ENCODE measurements around the gene NXNL1. TPM values are rescaled to one million over a fixed set of nuclear protein-coding genes. Genes with fewer than 3 reads are reported as not detected.
A peak's percentile ranks its signal among the peaks of the same experiment; 100 is the strongest.

Gene NXNL1
- total RNA-seq, 6 donors from 2014 or later, result not detected

- Histone ChIP-seq H3K4me3 (no peak overlapping the region), H3K4me1 (no peaks in the 10 kb centered on the region), H3K9me3 (no peaks in the 10 kb centered on the region), H3K27ac (no peak overlapping the region), H3K27me3 (no peaks in the 10 kb centered on the region), H3K36me3 (no peaks in the 10 kb centered on the region)
- TF ChIP-seq POLR2AphosphoS5 (IDR thresholded peaks at IDR 0.05), result no peak
- no peak for TF ChIP-seq POLR2A (IDR thresholded peaks at IDR 0.05)
- TF ChIP-seq CTCF (IDR thresholded peaks at IDR 0.05), result no peak
- TF ChIP-seq EP300 (IDR thresholded peaks at IDR 0.05), result no peak
- ATAC-seq (ENCODE audit: low FRiP score in 2 of 2) (no peak), DNase-seq (no peak)
- 67 to 72% methylated on average over 3 to 7 of the region's 7 CpGs for WGBS, 2 donors
These were observed 25.5 kb downstream of the NXNL1 start for GRCh38 chr19:17435218-17435617.

GRCh38 chr19:17431417-17431816 lies 29.3 kb downstream of the NXNL1 start:
- Histone ChIP-seq H3K36me3 (no peaks in the 10 kb centered on the region), H3K4me1 (no peaks in the 10 kb centered on the region), H3K27me3 (no peaks in the 10 kb centered on the region), H3K27ac (no peak overlapping the region), H3K9me3 (no peaks in the 10 kb centered on the region), H3K4me3 (no peak overlapping the region)
- no peak for ATAC-seq (ENCODE audit: low FRiP score in 2 of 2)
- no peak for DNase-seq
- TF ChIP-seq POLR2A (IDR thresholded peaks at IDR 0.05), result no peak
- no peak for TF ChIP-seq POLR2AphosphoS5 (IDR thresholded peaks at IDR 0.05)
- no peak for TF ChIP-seq CTCF (IDR thresholded peaks at IDR 0.05)
- no peak for TF ChIP-seq EP300 (IDR thresholded peaks at IDR 0.05)
- WGBS, 2 donors, result 91% methylated on average over 7 of the region's 7 CpGs

- no peaks in the 10 kb centered on the region for H3K27me3 ChIP-seq
- no peak overlapping the region for H3K4me3 ChIP-seq
- no peak for DNase-seq
- 68 to 79% methylated on average over 8 to 17 of the region's 17 CpGs for WGBS, 2 donors
- ATAC-seq (ENCODE audit: low FRiP score in 2 of 2), result peak in 1 of 2 donors; percentile 62
- H3K9me3 ChIP-seq, result no peaks in the 10 kb centered on the region
- no peak for TF ChIP-seq CTCF (IDR thresholded peaks at IDR 0.05)
- TF ChIP-seq POLR2AphosphoS5 (IDR thresholded peaks at IDR 0.05), result no peak
- TF ChIP-seq POLR2A (IDR thresholded peaks at IDR 0.05), result no peak
- no peak for TF ChIP-seq EP300 (IDR thresholded peaks at IDR 0.05)
- no peaks in the 10 kb centered on the region for H3K36me3 ChIP-seq
- H3K4me1 ChIP-seq, result peaks cover 0 to 5% (median 0%) of the 10 kb centered on the region in 4 donors
- H3K27ac ChIP-seq, result no peak overlapping the region
These were observed 31.0 kb downstream of the NXNL1 start for GRCh38 chr19:17429641-17430113.

- no peak for TF ChIP-seq POLR2AphosphoS5 (IDR thresholded peaks at IDR 0.05)
- no peak for TF ChIP-seq EP300 (IDR thresholded peaks at IDR 0.05)
- TF ChIP-seq CTCF (IDR thresholded peaks at IDR 0.05), result peak in 2 of 6 experiments; percentile 19 to 20
- TF ChIP-seq POLR2A (IDR thresholded peaks at IDR 0.05), result no peak
- H3K36me3 ChIP-seq, result peaks cover 0 to 13% (median 8%) of the 10 kb centered on the region in 4 donors
- H3K9me3 ChIP-seq, result no peaks in the 10 kb centered on the region
- H3K4me1 ChIP-seq, result peaks cover 4 to 18% (median 7%) of the 10 kb centered on the region in 4 donors
- peak in 1 of 2 donors; percentile 57 for ATAC-seq (ENCODE audit: low FRiP score in 2 of 2)
- peak in 1 of 2 donors; percentile 81 for DNase-seq
- H3K4me3 ChIP-seq, result no peak overlapping the region
- no peaks in the 10 kb centered on the region for H3K27me3 ChIP-seq
- WGBS, 2 donors, result 42 to 44% methylated on average over 17 to 20 of the region's 27 CpGs
- no peak overlapping the region for H3K27ac ChIP-seq
These were observed 35.9 kb downstream of the NXNL1 start for GRCh38 chr19:17424743-17425365.
